ENCODE results near the gene MRPL49. TPM values are rescaled to one million over a fixed set of nuclear protein-coding genes. Genes with fewer than 3 reads are reported as not detected.
A peak's percentile ranks its signal among the peaks of the same experiment; 100 is the strongest.

MRPL49 gene
- total and polyA plus RNA-seq, 2 of the 13 experiments (the other 11 are each of a cell fraction or from before 2014, with no cell fraction given) = 39.2 to 53.3 TPM

DNA sequence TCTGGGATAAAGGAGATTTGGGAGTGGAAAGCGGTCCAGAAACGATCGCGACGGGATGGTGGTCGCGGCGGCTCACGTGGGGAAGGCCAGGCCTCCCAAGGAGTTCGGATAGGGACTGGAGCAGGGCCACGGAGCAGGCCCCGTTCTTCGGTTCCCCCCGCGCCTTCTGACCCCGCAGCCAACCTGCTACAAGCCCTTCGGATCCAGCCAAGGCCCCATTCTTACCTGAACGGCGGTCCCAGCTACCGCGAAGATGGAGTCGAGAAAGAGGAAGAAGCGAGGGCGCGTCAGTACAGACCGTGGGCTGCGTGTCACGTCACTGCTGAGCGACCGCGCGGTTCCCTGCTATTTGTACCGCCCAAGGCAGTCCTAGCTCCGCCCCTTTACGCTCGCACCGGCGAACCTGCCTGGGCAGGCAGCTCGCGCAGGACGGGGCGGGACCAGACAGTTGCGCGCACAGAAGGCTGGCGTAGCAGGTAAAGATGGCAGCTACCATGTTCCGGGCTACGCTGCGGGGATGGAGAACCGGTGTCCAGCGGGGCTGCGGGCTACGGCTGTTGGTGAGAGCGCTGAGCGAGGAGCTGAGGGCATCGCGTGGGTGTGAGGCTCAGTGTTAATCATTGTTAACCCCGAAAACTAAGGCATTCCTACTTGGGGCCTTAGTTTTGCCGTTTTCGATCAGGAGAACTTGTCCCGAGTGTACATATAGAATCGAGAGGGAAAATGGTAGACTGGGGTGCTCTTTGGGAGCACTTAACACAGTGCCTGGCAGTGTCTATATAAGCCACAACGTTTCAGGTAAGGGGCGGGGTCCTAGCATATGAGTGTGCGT is at the start of gene MRPL49, which contains the start of gene FAU (continued):
- TF ChIP-seq ZNF709 (CRISPR knock-in tag; IDR thresholded peaks at IDR 0.05) = peak; percentile 13; the same call in 1 of the 2 replicates
- TF ChIP-seq ZNF788 (CRISPR knock-in tag; IDR thresholded peaks at IDR 0.05; ENCODE audit: borderline replicate concordance) = peak; percentile 91; the same call in 1 of the 2 replicates
- TF ChIP-seq ZBTB7A (CRISPR knock-in tag; IDR thresholded peaks at IDR 0.05) = peak; percentile 74; the same call in 1 of the 2 replicates
- TF ChIP-seq FIP1L1 (IDR thresholded peaks at IDR 0.05; ENCODE audit: borderline replicate concordance, insufficient read depth, low read depth, low read length) = no peak
- TF ChIP-seq ZNF264 (CRISPR knock-in tag; IDR thresholded peaks at IDR 0.05) = no peak
- no peak for TF ChIP-seq ZNF143 (CRISPR knock-in tag; IDR thresholded peaks at IDR 0.05)
- peak; percentile 23; the same call in 1 of the 2 replicates for TF ChIP-seq ZSCAN9 (CRISPR knock-in tag; IDR thresholded peaks at IDR 0.05; ENCODE audit: borderline replicate concordance)
- TF ChIP-seq, protein P1, sequence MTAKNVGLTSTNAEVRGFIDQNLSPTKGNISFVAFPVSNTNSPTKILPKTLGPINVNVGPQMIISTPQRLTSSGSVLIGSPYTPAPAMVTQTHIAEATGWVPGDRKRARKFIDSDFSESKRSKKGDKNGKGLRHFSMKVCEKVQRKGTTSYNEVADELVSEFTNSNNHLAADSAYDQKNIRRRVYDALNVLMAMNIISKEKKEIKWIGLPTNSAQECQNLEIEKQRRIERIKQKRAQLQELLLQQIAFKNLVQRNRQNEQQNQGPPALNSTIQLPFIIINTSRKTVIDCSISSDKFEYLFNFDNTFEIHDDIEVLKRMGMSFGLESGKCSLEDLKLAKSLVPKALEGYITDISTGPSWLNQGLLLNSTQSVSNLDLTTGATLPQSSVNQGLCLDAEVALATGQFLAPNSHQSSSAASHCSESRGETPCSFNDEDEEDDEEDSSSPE (CRISPR knock-in tag; IDR thresholded peaks at IDR 0.05) = peak; percentile 76
- TF ChIP-seq, protein P2, sequence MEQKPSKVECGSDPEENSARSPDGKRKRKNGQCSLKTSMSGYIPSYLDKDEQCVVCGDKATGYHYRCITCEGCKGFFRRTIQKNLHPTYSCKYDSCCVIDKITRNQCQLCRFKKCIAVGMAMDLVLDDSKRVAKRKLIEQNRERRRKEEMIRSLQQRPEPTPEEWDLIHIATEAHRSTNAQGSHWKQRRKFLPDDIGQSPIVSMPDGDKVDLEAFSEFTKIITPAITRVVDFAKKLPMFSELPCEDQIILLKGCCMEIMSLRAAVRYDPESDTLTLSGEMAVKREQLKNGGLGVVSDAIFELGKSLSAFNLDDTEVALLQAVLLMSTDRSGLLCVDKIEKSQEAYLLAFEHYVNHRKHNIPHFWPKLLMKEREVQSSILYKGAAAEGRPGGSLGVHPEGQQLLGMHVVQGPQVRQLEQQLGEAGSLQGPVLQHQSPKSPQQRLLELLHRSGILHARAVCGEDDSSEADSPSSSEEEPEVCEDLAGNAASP (CRISPR knock-in tag; IDR thresholded peaks at IDR 0.05; ENCODE audit: borderline replicate concordance) = no peak
- peak; percentile 85 for TF ChIP-seq ERF (CRISPR knock-in tag; IDR thresholded peaks at IDR 0.05)
- TF ChIP-seq, protein P3, sequence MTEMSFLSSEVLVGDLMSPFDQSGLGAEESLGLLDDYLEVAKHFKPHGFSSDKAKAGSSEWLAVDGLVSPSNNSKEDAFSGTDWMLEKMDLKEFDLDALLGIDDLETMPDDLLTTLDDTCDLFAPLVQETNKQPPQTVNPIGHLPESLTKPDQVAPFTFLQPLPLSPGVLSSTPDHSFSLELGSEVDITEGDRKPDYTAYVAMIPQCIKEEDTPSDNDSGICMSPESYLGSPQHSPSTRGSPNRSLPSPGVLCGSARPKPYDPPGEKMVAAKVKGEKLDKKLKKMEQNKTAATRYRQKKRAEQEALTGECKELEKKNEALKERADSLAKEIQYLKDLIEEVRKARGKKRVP (CRISPR knock-in tag; IDR thresholded peaks at IDR 0.05) = peak in 1 of 2 experiments; percentile 70; a peak in 2 of 4 replicates
- TF ChIP-seq TBX2 (CRISPR knock-in tag; IDR thresholded peaks at IDR 0.05; ENCODE audit: borderline replicate concordance) = peak; percentile 82
- TF ChIP-seq, protein P4, sequence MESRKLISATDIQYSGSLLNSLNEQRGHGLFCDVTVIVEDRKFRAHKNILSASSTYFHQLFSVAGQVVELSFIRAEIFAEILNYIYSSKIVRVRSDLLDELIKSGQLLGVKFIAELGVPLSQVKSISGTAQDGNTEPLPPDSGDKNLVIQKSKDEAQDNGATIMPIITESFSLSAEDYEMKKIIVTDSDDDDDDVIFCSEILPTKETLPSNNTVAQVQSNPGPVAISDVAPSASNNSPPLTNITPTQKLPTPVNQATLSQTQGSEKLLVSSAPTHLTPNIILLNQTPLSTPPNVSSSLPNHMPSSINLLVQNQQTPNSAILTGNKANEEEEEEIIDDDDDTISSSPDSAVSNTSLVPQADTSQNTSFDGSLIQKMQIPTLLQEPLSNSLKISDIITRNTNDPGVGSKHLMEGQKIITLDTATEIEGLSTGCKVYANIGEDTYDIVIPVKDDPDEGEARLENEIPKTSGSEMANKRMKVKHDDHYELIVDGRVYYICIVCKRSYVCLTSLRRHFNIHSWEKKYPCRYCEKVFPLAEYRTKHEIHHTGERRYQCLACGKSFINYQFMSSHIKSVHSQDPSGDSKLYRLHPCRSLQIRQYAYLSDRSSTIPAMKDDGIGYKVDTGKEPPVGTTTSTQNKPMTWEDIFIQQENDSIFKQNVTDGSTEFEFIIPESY (CRISPR knock-in tag; IDR thresholded peaks at IDR 0.05) = no peak
- no peak; the same call in 1 of the 2 replicates for TF ChIP-seq ZFP36L1 (CRISPR knock-in tag; IDR thresholded peaks at IDR 0.05)
- TF ChIP-seq, protein P5, sequence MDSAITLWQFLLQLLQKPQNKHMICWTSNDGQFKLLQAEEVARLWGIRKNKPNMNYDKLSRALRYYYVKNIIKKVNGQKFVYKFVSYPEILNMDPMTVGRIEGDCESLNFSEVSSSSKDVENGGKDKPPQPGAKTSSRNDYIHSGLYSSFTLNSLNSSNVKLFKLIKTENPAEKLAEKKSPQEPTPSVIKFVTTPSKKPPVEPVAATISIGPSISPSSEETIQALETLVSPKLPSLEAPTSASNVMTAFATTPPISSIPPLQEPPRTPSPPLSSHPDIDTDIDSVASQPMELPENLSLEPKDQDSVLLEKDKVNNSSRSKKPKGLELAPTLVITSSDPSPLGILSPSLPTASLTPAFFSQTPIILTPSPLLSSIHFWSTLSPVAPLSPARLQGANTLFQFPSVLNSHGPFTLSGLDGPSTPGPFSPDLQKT (CRISPR knock-in tag; IDR thresholded peaks at IDR 0.05; ENCODE audit: borderline replicate concordance) = no peak
- TF ChIP-seq JDP2 (CRISPR knock-in tag; IDR thresholded peaks at IDR 0.05; ENCODE audit: borderline replicate concordance) = no peak
- no peak for TF ChIP-seq NFIC (IDR thresholded peaks at IDR 0.05; ENCODE audit: low read length)

Data from HepG2 (cell line).